ENCODE measurements around the gene PAX2. TPM values are rescaled to one million over a fixed set of nuclear protein-coding genes. Genes with fewer than 3 reads are reported as not detected.

Gene PAX2
- total RNA-seq, 1 experiment from 2014 or later: not detected

DNA sequence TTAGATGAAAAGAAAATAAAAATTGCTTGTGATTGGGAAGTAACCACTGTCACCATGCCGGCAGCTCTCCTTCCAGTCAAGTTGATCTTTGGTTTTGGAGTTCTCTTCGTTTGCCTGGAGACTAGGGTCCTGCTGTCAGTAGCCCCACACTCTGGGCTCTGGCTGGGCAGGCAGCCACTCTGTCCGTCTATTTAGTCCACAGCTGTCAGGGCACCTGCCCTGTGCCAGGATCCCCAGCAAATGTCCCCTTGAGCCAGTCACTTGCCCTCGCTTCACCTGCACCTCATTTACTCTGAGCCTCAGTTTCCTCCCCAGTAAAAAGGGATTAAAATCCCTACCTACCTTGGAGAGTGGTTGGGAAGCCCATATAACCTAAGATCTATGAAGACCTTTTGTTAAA, 55.5 kb downstream of the PAX2 start:
- Histone ChIP-seq H3K4me3 (no peak overlapping the region), H3F3A (ENCODE audit: insufficient read depth, low read depth) (no peaks in the 10 kb centered on the region), H3K9me3 (ENCODE audit: insufficient read depth, low read depth) (no peaks in the 10 kb centered on the region), H3K79me2 (ENCODE audit: low read depth) (no peaks in the 10 kb centered on the region), H3K4me2 (no peak overlapping the region), H3K27me3 (ENCODE audit: insufficient read depth, low read depth) (peaks cover 83% of the 10 kb centered on the region), H3K9me2 (ENCODE audit: insufficient read depth) (no peaks in the 10 kb centered on the region), H2AFZ (no peak overlapping the region), H4K20me1 (ENCODE audit: insufficient read depth) (no peaks in the 10 kb centered on the region), H3K36me3 (ENCODE audit: low read depth) (no peaks in the 10 kb centered on the region), H3K27ac (no peak overlapping the region), H3K4me1 (replicated peaks; ENCODE audit: insufficient read depth) (no peaks in the 10 kb centered on the region)
- BruUV-seq (replicated peaks): no TSS peak
- TF ChIP-seq EZH2 (IDR thresholded peaks at IDR 0.05; ENCODE audit: low read depth) (no peak), CTCF (conservative IDR thresholded peaks at IDR 0.05) (no peak)
- intact Hi-C loops (cut with micrococcal nuclease; ENCODE audit: unreplicated experiment): no loop called here
- CTCF ChIA-PET: no interaction called here
- no peak for DNase-seq
- POLR2A ChIA-PET (ENCODE audit: unreplicated experiment): no interaction called here

- H3K9me3 ChIP-seq (ENCODE audit: insufficient read depth, low read depth): no peaks in the 10 kb centered on the region
- BruUV-seq (replicated peaks): no TSS peak
- POLR2A ChIA-PET (ENCODE audit: unreplicated experiment): no interaction called here
- H3F3A ChIP-seq (ENCODE audit: insufficient read depth, low read depth): no peaks in the 10 kb centered on the region
- H3K9me2 ChIP-seq (ENCODE audit: insufficient read depth): no peaks in the 10 kb centered on the region
- intact Hi-C loops (cut with micrococcal nuclease; ENCODE audit: unreplicated experiment): no loop called here
- TF ChIP-seq EZH2 (IDR thresholded peaks at IDR 0.05; ENCODE audit: low read depth) (no peak), CTCF (conservative IDR thresholded peaks at IDR 0.05) (no peak)
- H2AFZ ChIP-seq: no peak overlapping the region
- H3K27ac ChIP-seq: no peak overlapping the region
- no peak for DNase-seq
- no peaks in the 10 kb centered on the region for H4K20me1 ChIP-seq (ENCODE audit: insufficient read depth)
- H3K4me2 ChIP-seq: no peak overlapping the region
- no peaks in the 10 kb centered on the region for H3K36me3 ChIP-seq (ENCODE audit: low read depth)
- H3K79me2 ChIP-seq (ENCODE audit: low read depth): no peaks in the 10 kb centered on the region
- H3K4me3 ChIP-seq: no peak overlapping the region
- H3K27me3 ChIP-seq (ENCODE audit: insufficient read depth, low read depth): peaks cover 92% of the 10 kb centered on the region
- no peaks in the 10 kb centered on the region for H3K4me1 ChIP-seq (replicated peaks; ENCODE audit: insufficient read depth)
- CTCF ChIA-PET: no interaction called here
Measured at GRCh38 chr10:100802196-100802595, 56.8 kb downstream of the PAX2 start.

- no peak overlapping the region for H3K27ac ChIP-seq
- H3F3A ChIP-seq (ENCODE audit: insufficient read depth, low read depth): no peaks in the 10 kb centered on the region
- H3K79me2 ChIP-seq (ENCODE audit: low read depth): no peaks in the 10 kb centered on the region
- no TSS peak for BruUV-seq (replicated peaks)
- H3K4me2 ChIP-seq: no peak overlapping the region
- CTCF ChIA-PET: no interaction called here
- H3K36me3 ChIP-seq (ENCODE audit: low read depth): no peaks in the 10 kb centered on the region
- POLR2A ChIA-PET (ENCODE audit: unreplicated experiment): no interaction called here
- H3K9me2 ChIP-seq (ENCODE audit: insufficient read depth): no peaks in the 10 kb centered on the region
- H2AFZ ChIP-seq: no peak overlapping the region
- H4K20me1 ChIP-seq (ENCODE audit: insufficient read depth): no peaks in the 10 kb centered on the region
- H3K4me3 ChIP-seq: no peak overlapping the region
- no peaks in the 10 kb centered on the region for H3K9me3 ChIP-seq (ENCODE audit: insufficient read depth, low read depth)
- TF ChIP-seq EZH2 (IDR thresholded peaks at IDR 0.05; ENCODE audit: low read depth) (no peak), CTCF (conservative IDR thresholded peaks at IDR 0.05) (no peak)
- H3K27me3 ChIP-seq (ENCODE audit: insufficient read depth, low read depth): peaks cover 92% of the 10 kb centered on the region
- H3K4me1 ChIP-seq (replicated peaks; ENCODE audit: insufficient read depth): no peaks in the 10 kb centered on the region
- no peak for DNase-seq
- intact Hi-C loops (cut with micrococcal nuclease; ENCODE audit: unreplicated experiment): no loop called here
Measured at GRCh38 chr10:100802607-100803006, 57.2 kb downstream of the PAX2 start.

Measured in PC-9 (cell line).